ENCODE data around the gene KCNK15.
A peak's percentile ranks its signal among the peaks of the same experiment; 100 is the strongest.

The KCNK15 gene

DNA sequence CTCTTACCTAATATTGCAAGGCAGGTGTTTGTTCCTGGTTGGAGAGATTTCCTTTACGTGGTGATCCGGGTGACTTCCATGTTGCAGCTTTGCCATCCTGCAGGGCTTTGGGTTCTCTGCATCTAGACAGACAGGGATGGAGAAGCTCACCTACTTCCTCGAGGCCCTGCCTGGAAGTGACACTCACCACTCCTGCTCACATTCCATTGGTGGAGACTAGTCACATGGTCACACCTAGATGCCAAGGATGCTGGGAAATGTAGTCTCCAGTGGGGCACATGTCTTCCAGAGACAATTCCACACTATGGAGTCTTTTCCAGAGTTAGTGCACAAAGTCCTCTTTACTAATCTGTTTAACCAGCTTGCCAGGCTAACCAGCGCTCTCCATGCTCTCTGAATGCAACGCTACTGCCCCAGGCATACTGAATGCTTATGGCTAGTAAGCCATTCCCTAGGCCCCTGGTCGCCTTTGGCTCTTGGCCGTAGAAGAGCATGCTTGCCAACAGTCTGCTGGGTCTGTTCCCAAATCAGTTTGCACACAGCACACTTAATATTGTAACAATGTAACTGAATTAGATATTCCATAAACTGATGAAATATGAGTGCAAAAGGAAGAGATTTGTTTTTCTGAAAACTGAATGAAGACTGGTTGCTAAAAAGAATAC lies 6.7 kb upstream of the KCNK15 start:
- Mint-ChIP-seq H3K27ac (no peak overlapping the region), H3K4me3 (peak overlapping the region; percentile 29), H3K4me1 (peaks cover 11% of the 10 kb centered on the region), H3K36me3 (no peaks in the 10 kb centered on the region), H3K9me3 (peaks cover 3% of the 10 kb centered on the region)
- DNase-seq (ENCODE audit: low spot score in 2 of 2) (peak in 1 of 2 donors; percentile 64), ATAC-seq (peak; percentile 67)

DNA sequence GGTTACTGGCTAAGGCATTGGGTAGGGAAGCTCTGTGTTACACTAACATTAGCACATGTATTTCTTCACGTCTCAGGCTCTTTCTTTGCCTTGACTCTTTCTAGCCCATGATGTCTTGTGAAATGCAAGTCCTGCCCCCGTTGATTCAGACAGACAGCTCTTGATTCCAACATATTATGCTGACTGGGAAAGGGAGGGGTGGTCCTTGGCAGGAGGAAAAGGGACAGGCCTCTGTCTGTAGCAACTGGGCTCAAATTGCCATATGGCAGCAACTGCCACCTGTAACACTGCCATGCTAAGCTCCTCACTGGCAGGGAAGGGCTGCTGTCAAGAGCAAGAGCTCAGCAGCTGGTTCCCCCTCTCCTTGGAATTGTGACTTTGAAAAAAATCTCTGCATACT lies 5.7 kb upstream of the KCNK15 start:
- Mint-ChIP-seq H3K9me3 (peaks cover 3% of the 10 kb centered on the region), H3K27ac (no peak overlapping the region), H3K36me3 (no peaks in the 10 kb centered on the region), H3K4me3 (no peak overlapping the region), H3K4me1 (peaks cover 14% of the 10 kb centered on the region)
- no peak for ATAC-seq
- DNase-seq (ENCODE audit: low spot score in 2 of 2) = no peak

DNA sequence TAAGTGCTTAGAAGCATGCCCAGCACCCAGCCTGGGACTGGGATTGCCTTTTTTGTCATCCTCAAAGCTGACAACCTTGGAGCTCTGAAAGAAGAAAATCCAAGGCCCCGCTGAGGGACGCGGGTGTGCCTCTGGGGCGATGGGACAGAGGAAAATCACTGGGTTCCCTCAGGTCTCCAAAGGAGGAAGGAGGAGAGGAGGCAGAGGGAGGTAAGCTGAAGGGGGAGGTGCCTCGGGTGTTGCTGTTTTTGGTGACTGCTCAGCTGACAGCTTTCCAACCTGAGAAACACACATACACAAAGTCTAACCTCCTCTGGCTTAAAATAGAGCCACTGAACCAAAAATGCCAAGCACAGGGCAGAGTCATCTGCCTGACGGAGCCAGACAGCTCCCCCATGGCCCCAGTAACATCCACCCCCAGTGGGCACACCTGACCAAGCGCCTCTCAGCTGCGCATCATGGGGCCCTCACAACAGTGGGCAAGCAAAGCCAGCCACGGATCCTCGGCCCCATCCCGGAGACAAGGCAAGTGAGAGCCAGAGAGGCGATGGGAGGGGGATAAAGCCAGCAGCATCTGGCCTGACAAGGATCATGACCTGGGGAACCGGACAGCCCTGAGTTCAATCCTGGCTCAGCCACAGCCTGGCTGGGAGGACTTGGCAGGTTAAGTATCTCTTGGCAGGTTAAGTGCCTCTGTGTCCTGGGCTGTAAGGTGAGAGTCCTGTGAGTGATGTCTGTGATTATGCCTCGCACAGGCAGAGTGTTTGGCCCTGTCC lies 3.2 kb upstream of the KCNK15 start:
- no peak overlapping the region for H3K4me3 Mint-ChIP-seq
- H3K36me3 Mint-ChIP-seq = peaks cover 4% of the 10 kb centered on the region
- no peaks in the 10 kb centered on the region for H3K9me3 Mint-ChIP-seq
- H3K4me1 Mint-ChIP-seq = peaks cover 21% of the 10 kb centered on the region
- DNase-seq (ENCODE audit: low spot score in 2 of 2) (no peak), ATAC-seq (no peak)
- peak overlapping the region; percentile 23 for H3K27ac Mint-ChIP-seq

DNA sequence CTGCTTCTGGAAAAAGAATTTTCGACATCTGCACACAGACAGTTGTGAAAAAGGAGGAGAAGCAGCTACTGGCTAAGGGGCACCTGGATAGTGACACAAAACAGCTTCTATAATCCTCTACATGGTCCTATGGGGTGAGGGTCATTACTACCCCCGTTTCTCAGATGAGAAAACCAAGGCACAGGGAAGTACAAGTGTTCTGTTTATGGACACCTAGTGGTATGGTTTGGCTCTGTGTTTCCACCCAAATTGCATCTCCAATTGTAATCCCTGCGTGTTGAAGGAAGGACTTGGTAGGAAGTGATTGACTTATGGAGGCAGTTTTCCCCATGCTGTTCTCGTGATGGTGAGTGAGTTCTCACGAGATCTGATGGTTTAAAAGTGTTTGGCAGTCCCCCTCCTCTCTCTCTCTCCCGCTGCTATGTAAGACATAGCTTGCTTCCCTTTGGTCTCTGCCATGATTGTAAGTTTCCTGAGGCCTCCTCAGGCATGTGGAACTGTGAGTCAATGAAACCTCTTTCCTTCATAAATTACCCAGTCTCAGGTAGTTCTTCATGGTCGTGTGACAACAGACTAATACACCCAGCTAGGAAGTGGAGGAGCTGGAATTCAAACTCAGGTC lies 2.5 kb upstream of the KCNK15 start:
- Mint-ChIP-seq H3K27ac (no peak overlapping the region), H3K4me3 (no peak overlapping the region), H3K36me3 (peaks cover 4% of the 10 kb centered on the region), H3K9me3 (no peaks in the 10 kb centered on the region), H3K4me1 (peaks cover 23% of the 10 kb centered on the region)
- no peak for DNase-seq (ENCODE audit: low spot score in 2 of 2)
- ATAC-seq = no peak

DNA sequence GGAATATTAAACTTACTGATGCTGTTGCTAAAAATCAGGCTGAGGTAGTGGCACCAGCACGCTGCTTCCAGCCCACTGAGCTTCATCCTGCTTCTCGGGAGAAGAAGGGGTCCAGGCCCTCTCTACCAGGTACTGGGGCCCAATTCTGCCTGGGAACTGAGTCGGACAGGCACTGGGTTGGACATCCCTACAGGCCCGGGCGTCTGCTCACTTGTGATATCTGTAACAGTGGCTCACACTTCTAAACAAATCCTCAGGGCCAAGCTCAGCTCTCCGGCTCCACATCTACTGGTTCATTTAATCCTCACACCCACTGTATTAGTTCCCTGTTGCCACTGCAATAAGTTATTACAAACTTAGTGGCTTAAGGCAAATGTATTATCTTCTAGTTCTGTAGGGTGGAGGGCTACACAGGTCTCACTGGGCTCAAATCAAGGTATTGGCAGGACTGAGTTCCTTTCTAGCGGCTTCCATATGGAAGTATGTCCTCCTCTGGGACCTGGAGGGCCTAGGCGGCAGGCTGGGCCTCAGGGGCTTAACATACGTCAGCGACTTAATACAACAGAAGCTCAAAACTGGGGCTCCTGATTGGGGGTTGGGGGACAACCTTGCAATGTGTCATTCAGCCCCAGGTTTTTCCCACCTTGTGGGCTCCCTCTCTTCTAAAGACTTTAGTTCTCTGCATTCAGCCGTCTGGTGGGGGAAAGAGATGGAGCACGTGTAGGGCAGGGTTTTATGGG lies 1.6 kb upstream of the KCNK15 start:
- no peak for ATAC-seq
- H3K27ac Mint-ChIP-seq = no peak overlapping the region
- peaks cover 23% of the 10 kb centered on the region for H3K4me1 Mint-ChIP-seq
- H3K9me3 Mint-ChIP-seq = no peaks in the 10 kb centered on the region
- no peak overlapping the region for H3K4me3 Mint-ChIP-seq
- H3K36me3 Mint-ChIP-seq = peaks cover 4% of the 10 kb centered on the region
- no peak for DNase-seq (ENCODE audit: low spot score in 2 of 2)

DNA sequence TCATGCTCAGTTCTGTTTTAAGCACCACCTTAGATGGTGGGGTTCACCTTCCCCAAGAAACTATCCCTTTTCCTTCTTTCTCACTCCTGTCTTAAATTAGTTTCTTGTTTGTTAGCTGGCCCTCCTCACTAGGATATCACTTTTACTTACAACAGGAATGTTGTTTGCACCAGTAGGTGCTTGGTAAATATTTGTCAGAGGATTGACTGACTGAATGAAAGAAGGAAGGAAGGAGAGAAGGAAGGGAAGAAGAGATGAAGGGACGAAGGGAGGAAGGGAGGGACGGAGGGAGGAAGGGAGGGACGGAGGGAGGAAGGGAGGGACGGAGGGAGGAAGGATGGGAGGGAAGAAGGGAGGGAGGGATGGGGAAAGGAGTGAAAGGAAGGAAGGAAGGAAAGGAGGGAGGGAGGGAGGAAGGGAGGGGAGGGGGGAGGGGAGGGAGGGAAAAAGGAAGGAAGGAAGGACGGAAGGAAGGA lies 505 bp upstream of the KCNK15 start:
- Mint-ChIP-seq H3K27ac (no peak overlapping the region), H3K4me1 (peaks cover 23% of the 10 kb centered on the region), H3K4me3 (peak overlapping the region; percentile 36), H3K36me3 (peaks cover 4% of the 10 kb centered on the region), H3K9me3 (no peaks in the 10 kb centered on the region)
- ATAC-seq = no peak
- no peak for DNase-seq (ENCODE audit: low spot score in 2 of 2)

DNA sequence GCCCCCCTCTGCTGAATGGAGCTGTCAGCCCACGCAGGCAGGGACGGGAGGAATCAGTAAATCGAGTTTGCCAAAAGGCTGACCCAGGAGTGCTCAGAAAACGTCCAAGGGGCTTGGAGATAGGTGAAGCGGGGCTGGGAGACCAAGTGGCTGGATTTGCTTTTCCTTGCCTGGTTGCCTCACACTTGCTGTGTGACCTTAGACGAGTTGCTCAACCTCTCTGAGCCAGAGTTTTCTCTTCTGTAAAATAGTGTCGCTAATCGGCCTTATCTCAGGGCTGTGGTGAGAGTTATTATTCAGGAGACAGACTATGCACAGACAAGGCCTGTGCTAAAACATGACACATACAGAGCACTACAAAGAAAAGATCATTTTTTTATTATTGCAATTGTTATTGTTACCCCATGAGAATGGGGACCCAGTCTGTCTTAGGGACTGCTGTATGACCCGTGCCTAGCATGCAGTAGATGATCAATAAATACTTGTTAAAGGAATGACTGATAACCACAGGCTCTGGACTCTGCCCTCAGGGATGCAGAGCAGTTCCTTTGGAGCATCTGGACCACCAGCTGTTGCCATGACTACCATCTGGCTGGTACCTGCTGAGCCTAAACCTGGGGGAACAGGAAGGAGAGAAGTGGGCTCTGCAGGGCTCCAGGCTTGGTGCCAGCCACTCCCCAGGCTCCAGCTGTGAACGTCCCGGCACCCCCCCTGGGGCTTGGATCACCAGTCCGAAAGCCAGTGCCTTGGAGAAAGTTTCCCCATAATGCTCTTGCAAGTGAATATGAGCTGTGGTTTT lies 901 bp downstream of the KCNK15 start:
- DNase-seq (ENCODE audit: low spot score in 2 of 2) = no peak
- peaks cover 4% of the 10 kb centered on the region for H3K36me3 Mint-ChIP-seq

DNA sequence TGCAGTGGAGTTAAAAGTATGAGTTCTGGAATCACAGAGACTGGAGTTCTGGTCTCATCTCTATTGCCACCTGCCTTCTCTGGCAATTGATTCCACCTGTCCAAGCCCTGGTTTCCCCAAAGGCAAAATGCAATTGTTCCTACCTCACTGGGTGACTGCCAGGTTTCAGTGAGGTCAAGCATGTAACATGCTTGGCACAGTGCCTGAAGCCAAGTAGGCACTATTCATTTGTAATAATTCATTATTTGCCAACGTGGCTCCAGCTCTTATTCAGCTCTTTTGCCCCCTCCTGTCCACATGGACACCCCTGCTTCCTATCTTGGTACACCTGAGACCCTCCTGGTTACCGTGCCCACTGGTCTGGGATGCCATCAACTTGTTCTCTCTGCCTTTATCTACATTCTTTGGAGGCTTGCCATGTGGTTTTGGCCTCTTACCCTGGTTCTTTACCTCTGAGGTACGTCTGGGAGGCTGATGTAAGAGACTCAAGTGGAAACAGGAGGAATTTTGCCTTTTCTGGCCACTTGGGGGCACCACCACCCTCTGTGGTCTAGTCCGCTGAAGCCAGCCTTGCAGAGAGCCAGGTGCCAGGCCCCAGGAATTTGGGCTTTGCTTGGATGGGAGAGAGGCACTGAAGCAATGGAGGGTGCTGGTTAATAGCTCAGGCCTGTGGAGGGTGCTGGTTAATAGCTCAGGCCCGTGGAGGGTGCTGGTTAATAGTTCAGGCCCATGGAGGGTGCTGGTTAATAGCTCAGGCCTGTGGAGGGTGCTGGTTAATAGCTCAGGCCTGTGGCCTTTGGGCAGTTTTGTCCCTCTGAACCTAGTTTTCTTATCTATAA lies 1.7 kb downstream of the KCNK15 start:
- H3K4me1 Mint-ChIP-seq = peaks cover 23% of the 10 kb centered on the region
- DNase-seq (ENCODE audit: low spot score in 2 of 2) (peak; percentile 44 to 82), ATAC-seq (peak; percentile 51)
- H3K36me3 Mint-ChIP-seq = peaks cover 4% of the 10 kb centered on the region
- peak overlapping the region; percentile 36 for H3K4me3 Mint-ChIP-seq
- no peaks in the 10 kb centered on the region for H3K9me3 Mint-ChIP-seq
- no peak overlapping the region for H3K27ac Mint-ChIP-seq

More for the DNA sequence above, 901 bp downstream of the KCNK15 start:
- peaks cover 23% of the 10 kb centered on the region for H3K4me1 Mint-ChIP-seq
- H3K27ac Mint-ChIP-seq = no peak overlapping the region
- H3K9me3 Mint-ChIP-seq = no peaks in the 10 kb centered on the region
- peak overlapping the region; percentile 36 for H3K4me3 Mint-ChIP-seq
- no peak for ATAC-seq

DNA sequence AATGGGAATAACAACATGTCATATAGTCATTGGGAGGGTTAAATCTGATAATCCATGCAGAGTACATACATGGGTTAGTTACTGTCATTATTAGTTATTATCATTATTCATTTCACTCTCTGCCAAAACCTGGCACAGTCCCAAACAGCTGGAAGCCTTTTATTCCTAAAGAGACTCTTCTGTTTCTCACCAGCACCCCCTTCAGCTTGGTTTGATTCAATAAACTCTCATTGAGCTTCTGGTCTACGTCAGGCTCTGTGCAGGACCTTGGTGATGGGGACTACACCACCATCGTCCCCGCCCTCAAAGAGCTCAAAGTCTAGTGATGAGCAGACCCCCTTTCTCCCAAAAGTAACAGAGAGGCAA lies 2.3 kb downstream of the KCNK15 start:
- Mint-ChIP-seq H3K4me3 (no peak overlapping the region), H3K27ac (no peak overlapping the region), H3K36me3 (peaks cover 4% of the 10 kb centered on the region), H3K9me3 (no peaks in the 10 kb centered on the region), H3K4me1 (peaks cover 23% of the 10 kb centered on the region)
- DNase-seq (ENCODE audit: low spot score in 2 of 2) = no peak
- ATAC-seq = no peak

DNA sequence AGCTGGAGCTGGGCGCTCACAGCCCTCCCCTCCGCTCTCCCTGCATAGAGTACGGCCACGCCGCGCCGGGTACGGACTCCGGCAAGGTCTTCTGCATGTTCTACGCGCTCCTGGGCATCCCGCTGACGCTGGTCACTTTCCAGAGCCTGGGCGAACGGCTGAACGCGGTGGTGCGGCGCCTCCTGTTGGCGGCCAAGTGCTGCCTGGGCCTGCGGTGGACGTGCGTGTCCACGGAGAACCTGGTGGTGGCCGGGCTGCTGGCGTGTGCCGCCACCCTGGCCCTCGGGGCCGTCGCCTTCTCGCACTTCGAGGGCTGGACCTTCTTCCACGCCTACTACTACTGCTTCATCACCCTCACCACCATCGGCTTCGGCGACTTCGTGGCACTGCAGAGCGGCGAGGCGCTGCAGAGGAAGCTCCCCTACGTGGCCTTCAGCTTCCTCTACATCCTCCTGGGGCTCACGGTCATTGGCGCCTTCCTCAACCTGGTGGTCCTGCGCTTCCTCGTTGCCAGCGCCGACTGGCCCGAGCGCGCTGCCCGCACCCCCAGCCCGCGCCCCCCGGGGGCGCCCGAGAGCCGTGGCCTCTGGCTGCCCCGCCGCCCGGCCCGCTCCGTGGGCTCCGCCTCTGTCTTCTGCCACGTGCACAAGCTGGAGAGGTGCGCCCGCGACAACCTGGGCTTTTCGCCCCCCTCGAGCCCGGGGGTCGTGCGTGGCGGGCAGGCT lies 4.6 kb downstream of the KCNK15 start:
- ATAC-seq (no peak), DNase-seq (ENCODE audit: low spot score in 2 of 2) (no peak)
- Mint-ChIP-seq H3K9me3 (no peaks in the 10 kb centered on the region), H3K36me3 (peaks cover 4% of the 10 kb centered on the region), H3K4me3 (no peak overlapping the region), H3K27ac (no peak overlapping the region), H3K4me1 (peaks cover 18% of the 10 kb centered on the region)

DNA sequence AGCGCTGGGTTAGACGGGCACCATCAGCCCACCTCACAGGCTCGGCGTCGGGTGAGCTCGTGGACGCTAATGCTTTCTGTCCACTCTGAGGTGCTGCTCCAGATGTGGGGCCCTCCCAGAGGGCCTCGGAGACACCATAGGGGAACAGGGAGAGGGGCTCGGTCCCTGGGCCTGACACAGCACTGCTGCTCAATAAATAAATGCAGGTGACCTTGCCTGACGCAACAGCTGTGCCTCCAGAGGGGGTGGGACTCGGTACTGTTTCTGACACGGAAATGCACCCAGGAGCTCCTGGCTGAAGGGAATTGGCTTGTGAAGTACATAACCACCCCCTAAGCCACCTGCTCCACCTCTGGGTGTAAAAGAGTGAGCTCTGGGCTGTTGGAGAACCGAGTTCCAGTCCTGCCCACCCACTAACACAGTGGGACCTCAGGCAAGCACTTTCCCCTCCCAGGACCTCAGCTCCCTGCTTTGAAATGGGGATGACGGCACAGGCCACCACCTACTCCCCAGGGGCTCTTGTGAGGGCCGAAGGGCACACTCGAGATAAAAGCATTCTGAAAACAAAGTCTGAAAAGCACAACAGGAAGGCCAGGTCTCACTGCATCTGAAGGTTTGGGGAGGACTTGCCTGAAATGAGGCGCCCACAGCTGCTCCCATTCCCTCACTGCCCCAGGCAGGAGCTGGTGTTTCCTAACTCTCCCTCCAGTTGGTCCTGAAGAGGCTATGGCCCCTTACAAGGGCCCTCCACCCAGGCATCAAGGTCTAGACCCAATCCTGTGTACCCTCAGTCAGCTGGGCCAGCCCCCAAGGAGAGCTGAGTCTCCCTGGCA lies 6.7 kb downstream of the KCNK15 start:
- Mint-ChIP-seq H3K36me3 (peaks cover under 1% of the 10 kb centered on the region), H3K4me3 (no peak overlapping the region), H3K9me3 (no peaks in the 10 kb centered on the region), H3K4me1 (peaks cover 4% of the 10 kb centered on the region), H3K27ac (no peak overlapping the region)
- DNase-seq (ENCODE audit: low spot score in 2 of 2) (no peak), ATAC-seq (no peak)

DNA sequence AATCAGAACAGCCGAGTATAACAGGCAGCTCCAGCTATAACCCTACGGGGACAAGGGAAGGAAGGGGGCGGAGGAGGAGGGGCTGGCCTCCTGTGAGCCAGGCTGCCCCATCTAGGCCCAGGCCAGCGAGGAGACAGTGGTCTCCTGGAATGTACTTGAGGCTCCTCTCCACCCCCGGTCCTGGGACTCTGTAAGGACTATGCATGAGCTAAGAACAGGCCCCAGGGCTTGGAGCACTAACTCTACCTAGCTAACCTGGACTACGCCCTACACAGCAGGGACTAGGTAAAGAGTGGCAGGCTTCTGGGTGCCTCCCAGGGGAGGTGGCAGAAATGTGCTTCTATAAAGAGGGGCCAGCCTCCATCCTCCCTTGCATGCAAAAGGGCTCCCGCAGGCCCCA lies 8.9 kb downstream of the KCNK15 start:
- no peaks in the 10 kb centered on the region for H3K9me3 Mint-ChIP-seq
- H3K36me3 Mint-ChIP-seq = no peaks in the 10 kb centered on the region
- DNase-seq (ENCODE audit: low spot score in 2 of 2) (no peak), ATAC-seq (no peak)
- H3K4me3 Mint-ChIP-seq = no peak overlapping the region
- no peaks in the 10 kb centered on the region for H3K4me1 Mint-ChIP-seq
- H3K27ac Mint-ChIP-seq = no peak overlapping the region

All from stimulated activated effector memory CD8-positive, alpha-beta T cell treated with anti-CD3 and anti-CD28 coated beads, Interleukin-12 subunit alpha, Interleukin-12 subunit beta, amount 100 ng/mL, for 72 hours (primary cell).